Testis (tissue), 2 donors: ENCODE data around the gene ITGAD.

Source experiments
- CTCF ChIP-seq, 3 experiments: fragments of 450-650 bp in 2 of 3; fragments of 200-600 bp in 1 of 3; sonication (generic) in 1 of 3; IDR thresholded peaks; one replicate each; pipeline ENCODE4 v1.5.1; 2016 to 2019; ENCODE audit warnings: antibody characterized with exemption in 3 of 3, mild to moderate bottlenecking in 2 of 3, moderate library complexity in 1 of 3
- POLR2A ChIP-seq: fragments of 450-650 bp; IDR thresholded peaks from one replicate; pipeline ENCODE4 v1.6.1; 2017; ENCODE audit warnings: antibody characterized with exemption, mild to moderate bottlenecking, moderate library complexity

- TF ChIP-seq CTCF (IDR thresholded peaks at IDR 0.05): no peak
- no peak for TF ChIP-seq POLR2A
Measured at GRCh38 chr16:31451201-31451600, 58.1 kb downstream of the ITGAD start.
